ENCODE measurements around the gene KRTAP10-10. TPM values are rescaled to one million over a fixed set of nuclear protein-coding genes. Genes with fewer than 3 reads are reported as not detected.
"Not testable (repeated sequence)": the region's sequence is repeated elsewhere in the genome, so short reads cannot be mapped to it uniquely, and the experiment has no call there.

KRTAP10-10 gene
- total RNA-seq, 1 donor from 2014 or later: not detected

DNA sequence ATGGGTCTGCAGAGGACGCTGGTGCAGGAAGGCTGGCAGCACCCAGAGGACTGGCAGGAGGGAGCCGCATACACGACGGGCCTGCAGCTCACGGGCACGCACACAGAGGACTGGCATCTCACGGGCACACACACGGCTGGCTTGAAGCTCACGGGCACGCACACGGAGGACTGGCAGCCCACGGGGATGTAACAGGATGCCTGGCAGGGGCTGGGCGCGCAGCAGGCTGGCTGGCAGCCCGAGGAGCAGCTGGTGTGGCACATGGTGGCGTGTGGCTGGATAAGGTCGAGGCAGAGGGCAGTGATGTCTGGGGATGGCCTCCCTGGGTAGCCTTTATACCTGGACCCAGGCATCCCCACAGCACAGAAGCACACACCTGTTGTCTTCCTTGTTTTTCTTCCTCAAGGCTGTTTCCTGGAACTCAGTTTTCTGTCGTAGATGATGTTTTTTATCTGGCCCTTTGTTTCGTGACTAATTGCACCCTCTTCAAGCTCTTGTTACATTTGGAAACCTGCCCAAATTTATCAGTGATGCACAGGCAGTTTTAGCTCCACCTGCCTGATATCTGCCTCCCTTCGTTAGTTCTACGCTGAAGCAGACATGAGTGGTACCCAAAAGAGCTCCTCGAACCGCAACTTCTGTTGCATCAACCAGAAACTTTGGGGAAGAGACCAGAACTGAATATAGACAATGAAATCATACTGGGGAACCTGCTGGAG, 44.9 kb downstream of the KRTAP10-10 start, which contains the start of gene KRTAP12-1:
TSS of gene KRTAP12-1 (minus strand) at position 303 of the 719 bp plus-strand sequence. CDS start at position 263, 40 bp downstream.
- intact Hi-C loops (cut with micrococcal nuclease): no loop called here

DNA sequence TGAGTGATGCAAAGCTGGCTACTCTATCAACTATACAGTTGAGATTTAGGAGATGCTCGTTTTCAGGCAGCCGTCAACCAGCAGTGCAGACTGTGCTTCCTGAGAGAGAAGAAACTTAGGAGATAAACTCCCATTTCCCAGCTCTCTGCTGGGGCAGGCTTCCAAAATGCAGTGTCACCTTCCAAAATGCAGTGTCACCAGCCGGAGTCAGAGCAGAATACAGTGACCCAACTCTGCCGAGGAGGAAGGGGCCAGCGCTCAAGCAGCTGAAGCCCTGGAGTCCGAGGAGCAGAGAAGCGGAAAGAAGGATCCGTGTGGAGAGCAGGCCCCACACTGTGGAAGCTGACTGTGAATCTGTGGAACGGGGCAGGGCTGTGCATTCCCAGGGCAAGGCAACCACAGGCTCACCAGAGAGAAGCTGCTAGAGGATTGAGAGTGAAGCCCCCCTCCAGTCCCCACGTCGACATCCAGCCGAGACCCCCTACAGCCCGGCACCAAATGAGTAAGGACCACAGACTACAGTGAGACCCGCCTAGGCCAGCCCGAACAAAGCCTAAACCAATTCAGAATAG, 45.5 kb downstream of the KRTAP10-10 start:
- intact Hi-C loops (cut with micrococcal nuclease): no loop called here

DNA sequence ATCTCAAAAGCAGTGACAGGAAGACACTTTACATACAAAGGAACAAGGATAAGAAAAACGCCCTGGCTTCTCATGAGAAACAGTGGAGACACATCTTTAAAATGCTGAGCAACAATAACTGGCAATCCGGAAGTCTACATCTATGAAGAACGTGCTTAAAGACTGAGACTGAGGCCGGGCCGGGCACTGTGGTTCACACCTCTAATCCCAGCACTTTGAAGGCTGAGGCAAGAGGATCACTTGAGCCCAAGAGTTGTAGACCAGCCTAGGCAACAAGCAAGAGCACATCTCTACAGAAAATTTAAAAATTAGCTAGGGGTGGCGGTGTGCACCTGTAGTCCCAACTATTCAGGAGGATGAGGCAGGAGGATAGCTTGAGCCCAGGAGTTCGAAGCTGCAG, 46.9 kb downstream of the KRTAP10-10 start:
- intact Hi-C loops (cut with micrococcal nuclease): no loop called here

DNA sequence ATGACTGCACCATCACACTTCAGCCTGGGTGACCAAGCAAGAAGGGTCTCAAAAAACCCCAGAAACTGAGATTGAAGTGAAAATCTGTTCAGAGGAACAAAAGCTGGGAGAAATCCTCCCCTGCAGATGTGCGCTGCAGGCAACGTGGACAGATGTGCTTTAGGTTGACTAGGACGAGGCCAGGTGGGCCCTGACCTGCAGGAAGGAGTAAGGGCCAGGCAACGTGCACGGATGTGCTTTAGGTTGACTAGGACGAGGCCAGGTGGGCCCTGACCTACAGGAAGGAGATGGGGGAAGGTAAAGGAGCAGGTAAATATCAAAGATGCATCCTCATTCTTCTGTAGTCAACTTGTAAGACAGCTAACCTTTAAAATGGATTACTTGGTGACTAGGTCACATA, 47.3 kb downstream of the KRTAP10-10 start:
- intact Hi-C loops (cut with micrococcal nuclease): no loop called here

DNA sequence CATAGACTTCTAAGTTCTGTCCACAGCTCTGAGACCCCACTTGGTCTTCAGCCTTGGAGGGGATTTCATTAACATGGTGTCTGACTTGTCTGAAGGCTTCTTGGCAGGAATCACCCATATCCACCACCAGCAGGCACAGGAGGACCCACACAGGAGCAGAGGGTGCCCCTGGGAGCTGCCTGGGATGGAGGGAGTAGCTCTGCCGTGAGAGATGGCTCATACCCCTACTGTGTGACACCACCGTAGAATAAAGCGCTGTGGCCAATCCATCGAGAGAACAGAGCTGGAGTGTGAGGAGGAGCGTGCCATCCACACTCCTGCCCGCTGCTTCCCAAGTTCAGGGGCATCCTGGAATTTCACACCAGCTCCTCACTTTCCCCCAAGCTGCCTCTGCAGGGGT, 47.9 kb downstream of the KRTAP10-10 start:
- intact Hi-C loops (cut with micrococcal nuclease): not testable (repeated sequence)

DNA sequence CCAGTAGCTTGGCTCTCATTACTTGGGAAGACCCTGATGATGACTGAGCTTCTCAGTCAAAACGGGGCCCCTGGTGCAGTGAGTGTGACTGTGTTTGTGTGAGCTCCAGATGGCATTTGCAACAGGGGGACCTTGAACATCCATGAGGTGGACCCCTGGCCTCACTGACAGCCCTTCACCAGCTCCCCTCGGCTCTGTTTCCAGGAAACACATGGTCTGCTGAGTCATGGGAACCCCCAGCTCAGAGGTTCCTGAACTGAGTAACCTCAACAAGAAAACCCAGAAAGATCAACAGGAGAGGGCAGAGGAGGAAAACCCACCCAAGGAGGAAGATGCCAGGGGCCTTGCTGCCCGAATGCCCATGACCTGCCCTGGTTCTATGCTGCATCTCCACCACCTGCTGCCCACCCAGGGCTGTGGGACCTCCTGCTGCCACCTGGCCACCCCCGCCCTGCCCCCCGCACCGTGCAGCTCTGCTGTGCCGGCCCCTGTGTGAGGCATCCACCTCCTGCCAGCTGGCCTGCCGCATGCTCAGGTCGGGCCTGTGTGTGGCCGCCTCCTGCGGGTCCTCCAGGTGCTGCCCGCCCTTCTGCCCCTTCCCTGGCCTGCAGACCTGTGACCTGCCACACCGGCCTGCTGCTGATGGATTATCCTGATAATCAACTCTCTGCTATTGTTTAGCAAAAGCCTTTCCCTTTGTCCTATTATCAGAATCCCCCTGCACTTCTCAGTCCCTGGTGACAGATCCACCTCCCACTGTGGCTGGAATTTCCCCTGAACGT, 49.0 kb downstream of the KRTAP10-10 start:
- intact Hi-C loops (cut with micrococcal nuclease): no loop called here

DNA sequence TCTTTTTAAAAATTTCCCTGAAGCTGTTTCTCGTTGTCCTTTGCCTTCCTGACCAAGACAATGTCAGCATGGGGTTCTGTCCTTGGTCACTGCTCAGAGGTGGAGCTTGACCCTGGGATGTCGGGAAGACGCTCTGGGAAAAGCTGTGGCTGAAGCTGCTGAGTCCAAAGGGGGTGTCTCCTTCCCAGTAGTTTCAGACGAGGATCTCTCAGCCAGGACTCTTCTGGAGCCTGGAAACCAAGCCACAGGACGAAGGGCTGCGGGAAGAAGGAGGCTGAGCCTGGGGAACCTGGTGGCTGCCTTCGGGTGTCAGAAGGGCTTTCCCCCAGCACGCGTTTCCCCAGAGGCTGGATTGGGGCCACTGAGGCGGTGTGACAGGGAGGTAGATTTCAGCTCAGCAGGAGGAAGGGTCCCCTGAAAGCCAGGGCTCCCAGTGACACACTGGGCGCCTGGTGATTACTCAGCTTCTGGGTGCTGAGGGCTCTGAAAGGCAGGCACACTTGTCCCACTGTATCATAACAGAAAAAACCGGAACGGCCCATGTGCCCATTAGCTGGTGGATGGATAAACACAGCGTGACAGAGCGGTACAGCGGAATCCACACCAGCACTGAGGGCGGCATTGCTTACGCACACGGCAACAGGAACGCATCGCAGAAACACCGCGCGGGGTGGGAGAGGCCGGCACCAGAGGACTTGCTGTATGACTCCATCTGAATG, 49.8 kb downstream of the KRTAP10-10 start:
- intact Hi-C loops (cut with micrococcal nuclease): no loop called here

DNA sequence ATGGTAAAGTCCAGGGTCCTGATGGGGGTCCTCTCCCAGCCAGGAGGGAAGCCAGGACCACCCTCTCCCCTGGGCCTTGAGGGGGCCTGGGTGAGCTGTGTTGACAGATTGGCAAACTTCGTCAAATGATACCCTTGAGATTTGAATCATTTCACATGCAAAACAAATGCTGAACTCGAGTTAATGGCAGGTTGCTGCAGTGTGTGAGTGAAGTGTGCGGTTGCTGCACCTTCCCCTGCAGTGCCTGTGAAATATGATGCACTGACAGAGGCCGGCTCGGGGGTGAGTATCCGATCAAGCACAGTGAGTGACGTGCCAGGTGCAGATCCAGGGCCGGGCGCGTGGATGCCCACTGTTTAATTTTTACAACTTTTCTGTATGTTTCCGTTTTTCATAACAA, 50.5 kb downstream of the KRTAP10-10 start:
- intact Hi-C loops (cut with micrococcal nuclease): no loop called here

Other genes starting within 250 kb of the KRTAP10-10 start
- 3.3 and 3.9 TPM in 2 replicates for gene LRRC3, start 181.8 kb upstream of the KRTAP10-10 start, total RNA-seq
- gene KRTAP10-1, start 97.2 kb upstream of the KRTAP10-10 start, total RNA-seq: not detected in 2 replicates
- not detected in 2 replicates for gene KRTAP10-2, start 85.9 kb upstream of the KRTAP10-10 start, total RNA-seq
- gene KRTAP10-3, start 78.6 kb upstream of the KRTAP10-10 start, total RNA-seq: not detected in 2 replicates
- gene KRTAP10-4, start 63.6 kb upstream of the KRTAP10-10 start, total RNA-seq: not detected in 2 replicates
- gene KRTAP10-5, start 56.8 kb upstream of the KRTAP10-10 start, total RNA-seq: not detected in 2 replicates
- gene KRTAP10-6, start 44.9 kb upstream of the KRTAP10-10 start, total RNA-seq: not detected in 2 replicates
- gene KRTAP10-7, start 36.8 kb upstream of the KRTAP10-10 start, total RNA-seq: not detected in 2 replicates
- not detected in 2 replicates for gene KRTAP10-8, start 25.3 kb upstream of the KRTAP10-10 start, total RNA-seq
- gene KRTAP10-9, start 10.3 kb upstream of the KRTAP10-10 start, total RNA-seq: not detected in 2 replicates
- gene KRTAP10-11, start 9.1 kb downstream of the KRTAP10-10 start, total RNA-seq: not detected in 2 replicates
- gene KRTAP12-4, start 17.3 kb downstream of the KRTAP10-10 start, total RNA-seq: not detected in 2 replicates
- gene KRTAP12-3, start 20.6 kb downstream of the KRTAP10-10 start, total RNA-seq: not detected in 2 replicates
- not detected in 2 replicates for gene KRTAP12-2, start 29.6 kb downstream of the KRTAP10-10 start, total RNA-seq
- gene KRTAP12-1, start 44.8 kb downstream of the KRTAP10-10 start, total RNA-seq: not detected in 2 replicates
- gene KRTAP10-12, start 59.8 kb downstream of the KRTAP10-10 start, total RNA-seq: not detected in 2 replicates
- gene TSPEAR, start 74.2 kb downstream of the KRTAP10-10 start, total RNA-seq: not detected in 2 replicates
- gene UBE2G2, start 164.5 kb downstream of the KRTAP10-10 start, total RNA-seq: 97.9 and 106 TPM in 2 replicates
- 98.1 and 103 TPM in 2 replicates for gene SUMO3, start 180.7 kb downstream of the KRTAP10-10 start, total RNA-seq
- 81.0 and 81.9 TPM in 2 replicates for gene PTTG1IP, start 236.3 kb downstream of the KRTAP10-10 start, total RNA-seq

Data from T-helper 2 cell treated with Interferon-gamma antibody and Interleukin-4, amounts not matched to agents 100 ng/mL and 5 ng/mL, for 36 hours (primary cell).